SHP77 (cell line): ENCODE results near the gene CALCA.
"Not testable (repeated sequence)": the region's sequence is repeated elsewhere in the genome, so short reads cannot be mapped to it uniquely, and the experiment has no call there.

Source experiments
- DNase-seq, 2 experiments: peaks; one replicate each; lab custom pipeline; 2025; lab: John Stamatoyannopoulos, UW

Gene CALCA, protein sequence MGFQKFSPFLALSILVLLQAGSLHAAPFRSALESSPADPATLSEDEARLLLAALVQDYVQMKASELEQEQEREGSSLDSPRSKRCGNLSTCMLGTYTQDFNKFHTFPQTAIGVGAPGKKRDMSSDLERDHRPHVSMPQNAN

DNA sequence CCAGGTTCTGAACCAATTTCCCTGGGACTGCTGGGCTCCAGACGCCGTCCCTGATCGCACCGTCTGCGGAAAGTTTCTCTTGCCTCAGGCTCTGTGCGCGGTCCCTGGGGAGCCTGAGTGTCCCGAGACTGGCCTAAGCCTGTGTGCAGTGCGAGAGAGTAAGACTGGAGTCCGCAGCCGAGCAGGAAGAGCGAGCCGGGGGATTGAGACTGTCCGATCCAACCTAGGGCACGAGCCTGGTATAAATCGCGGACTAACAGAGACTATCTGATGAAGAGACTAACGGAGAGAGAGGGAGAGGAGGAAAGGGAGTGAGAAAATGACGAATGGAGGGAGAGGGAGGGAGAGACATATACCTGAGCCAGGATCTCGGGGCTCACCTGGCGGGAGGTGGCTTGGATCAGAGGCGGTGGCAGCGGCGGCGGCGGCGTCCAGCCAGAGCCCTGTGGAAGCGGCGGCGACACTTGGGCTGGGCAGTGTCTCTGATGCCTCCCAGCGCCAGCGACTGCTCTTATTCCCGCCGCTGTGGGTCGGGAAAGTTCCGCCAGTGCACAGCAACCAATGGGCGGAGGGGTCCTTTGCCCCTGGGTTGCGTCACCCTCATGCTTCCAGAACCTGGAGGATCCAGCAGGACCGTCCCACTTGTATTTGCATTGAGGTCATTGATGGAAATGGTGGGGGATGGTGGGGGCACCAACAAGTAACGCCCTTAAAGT lies at the start of gene CALCA:
TSS of gene CALCA (minus strand) at position 487 of the 716 bp plus-strand sequence. CDS start 1,159 bp downstream, outside the sequence.
- DNase-seq, result peak; percentile 89 to 92

DNA sequence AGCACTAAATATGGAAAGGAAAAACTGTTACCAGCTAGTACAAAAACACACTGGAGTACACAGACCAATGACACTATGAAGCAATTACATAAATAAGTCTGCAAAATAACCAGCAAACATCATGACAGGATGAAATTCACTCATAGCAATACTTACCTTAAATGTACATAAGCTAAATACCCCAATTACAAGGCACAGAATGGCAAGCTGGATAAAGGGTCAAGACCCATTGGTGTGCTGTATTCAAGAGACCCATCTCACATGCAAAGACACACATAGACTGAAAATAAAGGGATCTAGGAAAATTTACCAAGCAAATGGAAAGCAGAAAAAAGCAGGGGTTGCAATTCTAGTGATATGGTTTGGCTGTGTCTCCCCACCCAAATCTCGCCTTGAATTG lies 44.0 kb upstream of the CALCA start:
- no peak for DNase-seq

DNA sequence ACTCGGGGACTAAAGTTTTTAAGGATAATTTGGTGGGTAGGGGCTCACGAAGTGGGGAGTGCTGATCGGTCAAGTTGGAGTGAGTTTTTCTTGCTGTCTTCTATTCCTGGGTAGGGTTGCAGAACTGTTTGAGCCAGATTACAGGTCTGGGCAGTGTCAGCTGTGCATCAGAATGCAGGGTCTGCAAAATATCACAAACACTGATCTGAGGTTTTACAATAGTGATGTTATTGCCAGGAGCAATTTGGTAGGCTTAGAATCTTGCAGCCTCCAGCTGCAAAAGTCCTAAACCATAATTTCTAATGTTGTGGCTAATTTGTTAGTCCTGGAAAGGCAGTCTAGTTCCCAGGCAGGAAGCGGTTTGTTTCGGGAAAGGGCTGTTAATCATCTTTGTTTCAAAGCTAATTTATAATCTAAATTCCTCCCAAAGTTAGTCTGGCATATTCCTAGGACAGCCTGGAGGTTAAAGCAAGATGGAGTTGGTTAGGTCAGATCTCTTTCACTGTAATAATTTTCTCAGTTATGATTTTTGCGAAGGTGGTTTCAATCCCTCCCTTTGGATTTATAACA lies 39.7 kb upstream of the CALCA start:
- DNase-seq, result no peak

DNA sequence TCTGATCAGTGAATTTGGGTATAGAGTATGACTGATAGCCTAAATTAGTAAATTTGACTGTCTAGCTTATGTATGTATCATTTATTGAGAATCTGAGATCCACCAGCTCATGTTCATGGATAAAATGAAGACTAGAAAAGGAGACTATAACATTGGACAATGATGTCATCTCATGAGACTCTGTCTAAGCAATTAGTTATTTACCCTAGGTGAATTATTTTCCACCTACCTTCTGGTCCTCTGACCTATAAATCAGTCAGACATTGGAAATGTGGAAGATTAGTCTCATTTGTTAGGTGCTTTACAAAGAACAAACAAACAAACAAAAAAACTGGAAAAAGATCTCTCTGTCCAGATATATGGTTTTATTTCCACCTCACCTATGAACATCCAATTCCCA lies 38.7 kb upstream of the CALCA start:
- DNase-seq, result no peak

DNA sequence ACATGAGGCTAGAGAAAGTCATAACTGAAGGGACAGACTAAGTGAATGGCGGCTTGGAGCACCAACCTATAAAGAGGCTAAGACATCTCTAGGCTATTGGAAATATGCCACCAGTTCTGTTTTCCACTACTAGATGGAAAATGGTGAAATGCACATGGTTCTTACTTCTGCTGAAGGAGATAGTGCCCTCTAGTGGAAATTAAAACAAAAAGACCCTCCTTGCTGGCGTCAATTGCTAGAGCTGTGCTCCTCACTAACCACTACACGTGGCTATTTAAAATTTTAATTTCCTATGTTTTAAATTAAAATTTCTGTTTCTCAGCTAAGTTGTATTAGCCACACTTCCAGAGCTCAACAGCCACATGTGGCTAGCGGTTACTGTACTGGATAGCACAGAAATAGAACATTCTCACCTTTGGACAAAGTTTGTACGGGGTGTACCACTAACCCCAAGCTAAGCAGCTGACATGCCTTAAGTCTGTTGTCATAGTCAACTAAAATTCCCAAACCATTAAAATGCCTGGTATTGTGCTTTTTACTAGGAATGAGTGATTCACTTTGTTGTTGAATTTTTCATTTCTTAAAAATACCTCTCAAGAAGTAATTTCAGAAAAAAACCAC lies 34.1 kb upstream of the CALCA start:
- peak; percentile 25 to 32 for DNase-seq

DNA sequence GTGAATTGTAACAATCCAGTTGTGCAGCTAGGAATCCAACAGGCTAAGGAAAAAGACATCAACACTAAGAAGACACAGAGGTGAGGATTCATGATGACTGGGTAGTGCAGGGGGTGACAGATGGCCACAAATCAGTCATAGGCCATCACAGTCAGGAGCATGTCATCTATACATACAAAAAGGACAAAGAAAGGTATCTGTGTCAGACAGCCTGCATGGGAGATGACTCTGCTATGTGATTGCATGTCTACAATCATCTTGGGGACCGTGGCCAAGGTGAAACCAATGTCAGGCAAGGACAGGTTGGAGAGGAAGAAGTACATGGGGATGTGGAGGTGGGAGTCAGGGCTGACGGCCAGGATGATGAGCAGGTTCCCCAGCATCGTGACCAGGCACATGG lies 16.0 kb upstream of the CALCA start:
- not testable (repeated sequence) for DNase-seq

DNA sequence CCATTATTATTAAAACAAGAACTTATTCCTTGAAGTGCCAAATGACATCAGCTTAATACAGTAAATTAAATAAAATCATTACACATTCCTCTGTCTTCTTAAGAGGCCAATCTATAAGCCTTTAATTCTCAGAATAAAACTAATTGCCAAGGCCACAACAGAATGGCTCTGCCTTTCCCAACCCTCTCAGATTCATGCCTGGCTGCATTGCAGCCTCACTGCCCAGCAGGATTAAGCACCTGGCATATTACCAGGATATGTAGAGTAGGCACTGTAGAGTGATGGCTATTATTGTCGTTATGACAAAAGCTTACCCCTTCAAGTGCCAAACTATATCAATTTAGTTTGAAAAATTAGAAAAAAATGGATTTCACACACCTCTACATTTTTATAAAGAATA lies 9.4 kb upstream of the CALCA start:
- DNase-seq, result no peak

DNA sequence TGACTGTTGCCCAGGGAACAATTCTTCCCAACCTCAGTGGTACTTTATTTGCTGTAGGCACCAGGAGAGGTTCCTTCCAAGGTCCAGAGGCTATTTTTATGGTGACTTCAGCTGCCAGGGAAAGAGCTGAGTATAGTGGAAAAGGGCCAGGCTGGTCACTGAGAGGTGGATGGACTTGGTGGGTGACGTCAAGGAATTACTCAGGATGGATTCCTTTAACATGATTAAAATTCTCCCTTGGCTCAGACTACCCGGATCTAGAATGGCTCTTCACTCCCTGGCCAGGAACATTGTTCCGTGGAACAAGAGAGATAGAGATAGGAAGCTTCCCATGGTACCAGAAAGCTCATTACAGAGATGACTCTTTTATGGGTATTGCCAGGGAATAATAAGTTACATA lies 8.7 kb upstream of the CALCA start:
- no peak for DNase-seq

DNA sequence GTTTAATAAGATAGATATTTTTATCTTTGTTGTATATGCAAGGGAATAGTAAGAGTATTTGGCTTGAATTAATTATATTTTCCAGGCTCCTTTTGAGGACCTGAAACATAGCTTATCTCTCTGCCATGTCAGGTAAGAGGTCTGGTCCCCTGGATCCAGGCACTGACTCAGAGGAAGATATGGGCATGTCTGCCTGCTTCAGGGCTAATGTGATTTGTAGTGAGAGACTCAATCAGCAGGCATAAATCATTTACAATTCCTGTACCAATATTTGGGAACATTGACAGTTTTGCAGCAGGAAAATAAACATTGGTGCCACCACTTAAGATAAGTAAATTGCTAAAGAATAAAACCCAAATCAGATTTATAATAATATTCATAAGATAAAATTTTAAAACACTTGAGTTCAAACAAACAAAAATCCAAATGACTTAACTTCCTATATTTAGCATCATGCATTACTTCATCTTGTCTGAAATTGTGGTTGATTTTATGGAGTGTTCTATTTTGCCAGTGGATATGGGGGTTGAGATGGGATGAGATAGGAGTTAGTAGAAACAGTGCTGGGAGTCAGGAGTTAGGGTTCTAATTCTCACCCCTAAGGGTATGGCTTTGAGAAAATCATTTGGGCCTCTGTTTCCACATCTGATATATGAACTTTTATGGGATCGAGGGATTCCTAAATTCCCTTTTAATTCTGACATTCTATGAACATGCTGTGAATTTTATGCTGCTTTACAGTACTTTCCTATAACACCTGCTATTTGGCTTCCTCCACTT lies 5.1 kb upstream of the CALCA start:
- no peak for DNase-seq

DNA sequence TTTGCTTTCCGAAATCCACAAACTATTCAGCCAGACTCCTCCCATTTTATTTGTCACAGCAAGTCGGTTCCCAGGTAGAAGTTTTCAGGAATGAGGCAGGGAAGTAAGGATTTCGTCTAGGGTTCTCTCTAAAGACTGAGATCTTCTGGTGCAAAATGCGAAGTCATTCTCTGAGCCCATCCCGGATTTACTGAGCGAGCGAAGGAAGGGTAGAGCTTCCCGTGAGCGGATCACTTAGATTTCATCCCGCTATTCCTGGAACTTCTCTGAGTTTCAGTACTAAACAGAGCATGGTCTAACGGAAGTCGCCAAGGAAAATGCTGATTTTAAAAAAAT lies 3.1 kb upstream of the CALCA start:
- DNase-seq, result no peak

DNA sequence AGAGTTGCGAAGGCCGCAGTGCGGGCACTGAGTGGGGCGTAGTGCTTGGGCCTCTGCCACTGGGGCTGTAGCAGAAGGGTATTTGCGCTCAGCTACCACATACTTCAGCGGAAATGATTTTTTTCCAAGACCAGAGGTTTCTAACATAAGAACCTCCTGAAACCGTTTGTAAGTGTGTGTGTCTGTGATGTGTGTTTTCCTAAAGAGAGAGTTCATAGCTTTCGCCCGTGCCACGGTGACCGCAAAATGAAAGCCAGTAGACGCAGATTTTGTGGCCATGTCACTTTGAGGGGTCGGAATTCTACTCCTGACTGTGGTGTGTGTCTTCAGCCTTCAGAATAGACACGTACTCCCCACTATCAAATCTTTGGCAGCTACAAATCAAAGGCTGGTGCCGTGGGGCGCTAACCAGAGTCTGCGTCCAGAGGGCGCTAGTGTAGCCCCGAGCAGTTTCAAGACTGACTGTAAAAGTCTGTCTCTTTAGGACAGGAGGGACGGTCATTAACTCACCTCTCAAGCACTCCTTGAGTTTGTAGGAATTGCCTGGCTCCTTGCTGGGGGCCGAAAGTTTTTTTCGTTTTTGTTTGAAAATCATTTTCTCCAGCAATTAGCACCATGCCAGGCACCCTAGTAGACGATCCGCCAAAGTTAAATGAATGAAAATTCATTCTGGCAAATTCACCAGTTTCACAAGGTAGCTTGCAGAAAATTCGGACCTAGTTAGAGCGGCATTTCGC lies 2.5 kb upstream of the CALCA start:
- DNase-seq, result peak; percentile 48 to 54

DNA sequence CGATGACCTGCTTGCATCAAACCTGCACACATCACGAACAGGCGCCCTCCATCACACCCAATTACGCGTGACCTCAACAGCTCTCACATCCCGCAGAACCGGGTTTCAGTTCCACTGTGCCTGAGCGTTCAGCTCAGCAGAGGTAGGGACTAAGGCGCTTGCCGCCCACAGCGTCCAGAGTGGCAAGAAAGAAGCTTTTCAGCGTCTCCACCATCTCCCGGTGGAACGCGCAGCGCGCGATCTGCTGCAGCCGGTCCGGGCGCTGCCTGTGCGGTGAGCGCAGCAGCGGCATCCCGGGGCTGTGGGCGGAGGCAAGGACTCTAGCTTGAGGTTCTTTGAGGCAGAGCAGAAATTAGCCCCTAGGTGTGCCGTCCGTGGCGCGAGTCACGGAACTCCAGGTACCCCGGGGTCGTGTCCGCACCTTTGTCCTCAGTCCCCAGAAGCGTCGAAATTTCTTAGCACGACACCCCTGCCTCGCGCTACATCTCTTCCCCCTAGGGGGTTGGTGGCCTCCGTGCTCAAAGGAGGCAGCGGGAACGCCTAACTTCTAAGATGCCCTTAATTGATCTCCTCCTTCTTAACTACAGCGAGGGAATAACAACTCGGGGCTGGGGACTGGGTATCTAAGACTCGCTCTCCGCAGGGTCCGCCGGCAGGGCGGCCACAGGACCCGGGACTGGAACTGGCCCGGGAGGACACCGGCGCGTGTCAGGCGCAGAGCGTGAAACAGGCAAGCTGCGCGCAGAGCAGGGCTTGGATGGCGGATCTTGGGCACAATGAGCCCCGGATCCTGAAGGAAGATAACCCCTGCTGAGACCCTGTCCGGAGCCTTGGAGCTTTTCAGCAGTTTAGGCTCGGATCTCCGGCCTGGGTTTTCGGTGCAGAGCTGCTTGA lies 1.7 kb upstream of the CALCA start:
- DNase-seq, result peak in 1 of 2 experiments; percentile 57

DNA sequence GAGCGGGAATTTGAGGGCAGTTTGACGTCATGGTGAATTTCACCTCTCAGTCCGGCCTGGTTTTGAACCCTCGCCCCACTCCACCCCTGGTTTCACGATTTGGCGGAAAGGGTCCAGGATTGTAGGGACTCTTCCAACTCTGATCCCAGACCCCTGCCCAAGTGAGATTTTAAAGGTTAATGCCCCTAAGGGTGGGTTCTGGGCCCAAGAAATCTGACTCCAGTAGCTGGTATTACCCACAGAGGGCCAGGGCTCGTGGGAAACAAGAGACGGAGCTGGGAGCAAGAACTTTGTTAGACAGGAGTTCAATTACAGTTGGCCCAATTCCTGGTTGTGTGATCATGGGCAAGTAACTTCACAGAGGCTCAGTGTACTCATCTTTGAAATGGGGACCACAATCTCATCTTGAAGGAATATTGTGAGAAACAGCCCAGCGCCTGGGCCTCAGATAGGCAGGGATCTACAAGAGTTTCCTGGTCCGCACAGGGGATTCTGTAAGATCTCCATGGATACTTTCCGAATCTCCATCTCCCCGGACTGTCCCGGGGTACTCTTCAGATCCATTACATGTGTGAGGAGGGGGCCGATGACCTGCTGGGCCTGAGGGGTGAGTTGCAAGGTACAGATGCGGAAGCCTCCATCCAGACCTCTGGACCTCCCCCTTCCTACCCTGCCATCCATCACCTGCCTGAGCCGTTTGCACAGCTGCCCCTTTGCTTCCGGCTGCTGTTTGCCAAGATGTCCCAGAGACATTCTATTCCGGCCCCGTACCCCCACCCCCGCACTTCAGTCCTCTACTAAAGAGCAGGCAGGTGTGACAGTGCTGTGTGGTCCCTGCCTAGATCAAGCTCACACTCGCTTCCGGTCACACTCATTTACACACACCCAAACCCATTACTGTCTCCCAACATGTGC lies 687 bp upstream of the CALCA start:
- peak; percentile 71 to 86 for DNase-seq

DNA sequence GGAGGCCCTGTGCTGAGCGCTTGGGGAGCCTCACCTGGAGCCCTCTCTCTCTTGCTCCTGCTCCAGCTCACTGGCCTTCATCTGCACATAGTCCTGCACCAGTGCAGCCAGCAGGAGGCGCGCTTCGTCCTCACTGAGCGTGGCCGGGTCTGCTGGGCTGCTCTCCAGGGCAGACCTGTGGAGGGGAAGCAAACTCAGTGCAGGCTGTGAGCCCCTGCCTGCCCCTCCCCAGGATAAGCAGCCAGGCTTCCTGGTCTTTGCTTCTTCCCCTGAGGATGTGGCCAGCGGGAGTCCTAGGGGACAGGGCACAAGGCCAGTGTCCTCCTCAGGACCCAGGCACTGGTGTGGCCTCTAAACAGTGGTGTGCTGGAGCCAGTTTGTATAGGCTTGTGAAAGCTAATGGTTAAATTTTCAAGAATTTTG lies 2.2 kb downstream of the CALCA start:
- DNase-seq, result peak in 1 of 2 experiments; percentile 31

DNA sequence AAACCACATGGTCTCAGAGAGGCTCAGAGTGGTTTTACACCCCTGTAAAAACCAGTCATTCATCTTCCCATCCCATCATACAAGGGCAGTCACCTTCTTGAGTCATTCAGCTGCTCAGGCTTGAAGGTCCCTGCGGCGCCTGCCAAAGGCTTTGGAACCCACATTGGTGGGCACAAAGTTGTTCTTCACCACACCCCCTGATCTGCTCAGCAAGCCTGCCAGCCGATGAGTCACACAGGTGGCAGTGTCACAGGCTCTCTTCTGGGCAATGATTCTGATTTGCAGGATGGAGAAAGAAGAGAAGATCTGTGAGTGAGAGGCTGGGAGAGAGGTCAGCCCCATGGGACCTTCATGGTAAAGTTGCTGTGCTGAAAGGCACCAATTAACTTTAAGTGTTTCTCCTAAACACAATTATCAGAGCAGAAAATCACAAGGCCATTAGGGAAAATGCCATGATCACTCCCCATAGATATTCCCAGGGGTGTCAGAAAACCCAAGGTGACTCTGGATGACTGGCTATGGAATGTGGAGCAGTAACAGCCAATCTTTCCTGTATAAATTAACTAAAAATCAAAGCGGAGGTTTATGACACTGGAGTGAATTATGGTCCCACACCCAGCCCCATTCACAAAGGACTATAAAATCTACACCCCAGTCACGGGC lies 4.4 kb downstream of the CALCA start:
- DNase-seq, result no peak

DNA sequence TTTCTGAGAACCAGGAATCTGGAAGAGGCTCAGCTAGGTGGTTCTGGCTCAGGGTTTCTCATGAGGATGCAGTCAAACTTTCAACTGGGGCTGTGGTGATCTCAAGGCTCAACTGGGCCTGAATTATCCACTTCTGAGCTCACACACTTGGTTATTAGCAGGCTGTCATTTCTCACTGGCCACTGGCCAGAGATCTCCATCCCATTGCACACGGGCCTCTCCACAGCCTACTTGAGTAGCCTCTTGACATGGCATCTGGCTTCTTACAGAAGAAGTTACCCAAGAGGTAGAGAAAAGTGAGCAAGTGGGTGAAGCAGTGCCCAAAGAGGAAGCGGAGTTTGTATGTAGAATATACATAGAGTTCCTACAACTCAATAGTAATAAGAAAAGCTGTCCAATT lies 16.0 kb downstream of the CALCA start:
- DNase-seq, result no peak

DNA sequence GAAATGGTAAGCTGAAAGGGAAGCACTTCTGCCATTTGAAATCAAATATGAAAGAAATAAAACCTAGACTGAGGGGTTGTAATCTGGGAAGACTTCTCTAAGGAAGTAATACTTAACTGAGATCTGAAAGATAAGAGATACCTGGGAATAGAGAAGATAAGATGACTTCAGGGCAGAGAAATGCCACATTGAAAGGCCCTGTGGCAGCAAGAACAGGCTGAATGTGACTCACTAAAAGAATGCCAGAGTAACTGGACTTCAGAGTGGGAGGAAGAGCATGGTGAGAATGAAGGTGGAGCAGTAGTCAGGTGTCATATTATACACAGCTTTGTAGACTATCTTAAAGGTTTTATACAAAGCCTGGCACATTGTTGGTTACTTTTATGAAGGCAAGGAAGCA lies 17.6 kb downstream of the CALCA start:
- DNase-seq, result no peak

DNA sequence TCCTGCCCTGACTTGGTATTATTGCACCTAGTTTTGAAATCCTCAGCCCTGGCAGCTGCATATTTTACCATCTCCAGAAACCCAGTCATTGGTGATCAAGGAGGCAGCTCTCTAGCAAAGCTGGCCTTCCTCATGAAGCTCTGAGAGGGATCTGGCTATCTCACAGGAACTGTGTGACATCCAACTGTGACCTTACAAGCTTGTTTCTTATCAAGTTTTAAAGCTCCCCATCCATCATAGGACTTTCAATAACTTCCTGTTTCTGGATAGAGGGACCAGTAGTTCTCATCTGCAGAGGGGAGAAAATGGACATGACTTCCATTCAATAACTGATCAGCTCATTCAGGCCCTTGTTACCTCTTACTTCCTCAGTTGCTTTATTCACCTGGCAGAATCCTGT lies 18.2 kb downstream of the CALCA start:
- DNase-seq, result no peak
